ENCODE data around the gene PRR14L. TPM values are rescaled to one million over a fixed set of nuclear protein-coding genes. Genes with fewer than 3 reads are reported as not detected.

Gene PRR14L
- polyA plus RNA-seq, 3 donors = 13.2 to 41.4 (median 14.6) TPM

- H3K9me3 Mint-ChIP-seq = no peaks in the 10 kb centered on the region
- H3K27ac ChIP-seq (ENCODE audit: low read depth in 1 of 2, low read length in 2 of 2) = no peak overlapping the region
- intact Hi-C loops (cut with micrococcal nuclease) = loop anchor here (10.0 kb wide), 2 partner anchors 188 to 262 kb away; partner anchors contain the start of genes SFI1 (in 1 of the 2) and YWHAH (in 1 of the 2)
- peak overlapping the region in 1 of 7 donors; percentile 76 for H3K27ac Mint-ChIP-seq
- H3K36me3 ChIP-seq (replicated peaks in 1 of 2; ENCODE audit: control insufficient read depth in 1 of 2, insufficient read depth in 2 of 2, low read length in 2 of 2) = peaks cover 34 to 46% of the 10 kb centered on the region in 2 donors
- no peak overlapping the region for H3K4me3 ChIP-seq (replicated peaks in 1 of 3; ENCODE audit: low read depth in 2 of 3, low read length in 3 of 3)
- no peak for TF ChIP-seq CTCF (IDR thresholded peaks at IDR 0.05)
- no peak overlapping the region for H3K9ac ChIP-seq (ENCODE audit: insufficient read depth, low read length, poor library complexity, severe bottlenecking)
- H3K9me3 ChIP-seq (replicated peaks in 1 of 2; ENCODE audit: control insufficient read depth in 1 of 2, insufficient read depth in 1 of 2, low read length in 2 of 2) = no peaks in the 10 kb centered on the region
- H3K4me1 ChIP-seq (ENCODE audit: control insufficient read depth in 1 of 2, insufficient read depth in 2 of 2, low read length in 2 of 2) = peaks cover 22 to 33% of the 10 kb centered on the region in 2 donors
- no peak overlapping the region for H2AFZ ChIP-seq (ENCODE audit: insufficient read depth, low read depth, low read length, poor library complexity, severe bottlenecking)
- H3K27me3 Mint-ChIP-seq (ENCODE audit: low read depth in 3 of 3) = peaks cover 0 to 1% (median 0%) of the 10 kb centered on the region in 3 donors
- H3K27me3 ChIP-seq (ENCODE audit: control insufficient read depth in 2 of 2, insufficient read depth in 2 of 2, low read length in 2 of 2) = no peaks in the 10 kb centered on the region
- no peak for DNase-seq
- peaks cover 25% of the 10 kb centered on the region for H3K4me1 Mint-ChIP-seq
- no peak overlapping the region for H3K4me2 ChIP-seq (replicated peaks; ENCODE audit: extremely low read depth, low read length, poor library complexity, severe bottlenecking)
- H4K20me1 ChIP-seq (ENCODE audit: insufficient read depth, low read length) = peaks cover 7% of the 10 kb centered on the region
- H3K36me3 Mint-ChIP-seq = peaks cover 32 to 43% of the 10 kb centered on the region in 2 donors
- no peak overlapping the region for H3K4me3 Mint-ChIP-seq
- H3K79me2 ChIP-seq (ENCODE audit: insufficient read depth, low read length) = peaks cover 37% of the 10 kb centered on the region
- WGBS (ENCODE audit: insufficient coverage) = no CpG with 5 or more reads among the region's 1 CpG
These were observed 7.3 kb upstream of the PRR14L start for GRCh38 chr22:31757265-31757664.

DNA sequence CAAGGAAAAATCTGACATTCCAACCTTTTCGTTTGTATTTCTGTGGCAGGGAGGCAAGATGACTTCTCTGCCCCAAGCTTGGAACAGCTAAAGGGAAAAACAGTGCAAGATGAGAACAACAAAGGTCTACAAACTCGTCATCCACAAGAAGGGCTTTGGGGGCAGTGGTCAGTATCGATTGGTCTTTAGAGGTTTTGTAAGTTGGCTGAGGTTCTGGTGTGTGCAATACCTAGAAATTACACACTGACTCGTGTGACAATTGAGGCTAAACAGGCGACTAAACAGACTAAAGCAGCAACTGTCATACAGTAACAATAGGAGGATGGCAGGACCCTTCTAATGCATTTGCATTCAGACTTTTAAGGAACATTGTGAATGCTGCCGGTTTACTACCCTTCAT is 4.9 kb upstream of the PRR14L start:
- intact Hi-C loops (cut with micrococcal nuclease) = loop anchor here (5.0 to 10.0 kb wide), 6 partner anchors 78 to 268 kb away; partner anchors contain the start of genes YWHAH (in 2 of the 2), EIF4ENIF1 (in 1 of the 2), PISD (in 1 of the 2) and SFI1 (in 1 of the 2)
- DNase-seq = no peak

More for the DNA sequence above, 4.9 kb upstream of the PRR14L start:
- peaks cover 0 to 1% (median 0%) of the 10 kb centered on the region in 3 donors for H3K27me3 Mint-ChIP-seq (ENCODE audit: low read depth in 3 of 3)
- Histone ChIP-seq H2AFZ (ENCODE audit: insufficient read depth, low read depth, low read length, poor library complexity, severe bottlenecking) (no peak overlapping the region), H3K27me3 (ENCODE audit: control insufficient read depth in 2 of 2, insufficient read depth in 2 of 2, low read length in 2 of 2) (no peaks in the 10 kb centered on the region), H3K9ac (ENCODE audit: insufficient read depth, low read length, poor library complexity, severe bottlenecking) (peak overlapping the region; percentile 89), H3K4me1 (ENCODE audit: control insufficient read depth in 1 of 2, insufficient read depth in 2 of 2, low read length in 2 of 2) (peaks cover 33 to 48% of the 10 kb centered on the region in 2 donors), H3K36me3 (replicated peaks in 1 of 2; ENCODE audit: control insufficient read depth in 1 of 2, insufficient read depth in 2 of 2, low read length in 2 of 2) (peaks cover 17 to 24% of the 10 kb centered on the region in 2 donors), H3K79me2 (ENCODE audit: insufficient read depth, low read length) (peaks cover 38% of the 10 kb centered on the region), H3K4me3 (replicated peaks in 1 of 3; ENCODE audit: low read depth in 2 of 3, low read length in 3 of 3) (peak overlapping the region in 1 of 3 experiments; percentile 88), H3K9me3 (replicated peaks in 1 of 2; ENCODE audit: control insufficient read depth in 1 of 2, insufficient read depth in 1 of 2, low read length in 2 of 2) (no peaks in the 10 kb centered on the region), H3K27ac (ENCODE audit: low read depth in 1 of 2, low read length in 2 of 2) (peak overlapping the region in 1 of 2 donors; percentile 98), H3K4me2 (replicated peaks; ENCODE audit: extremely low read depth, low read length, poor library complexity, severe bottlenecking) (peak overlapping the region; percentile 81), H4K20me1 (ENCODE audit: insufficient read depth, low read length) (peaks cover 7% of the 10 kb centered on the region)
- H3K4me3 Mint-ChIP-seq = peak overlapping the region; percentile 87 to 94
- peaks cover 15 to 20% of the 10 kb centered on the region in 2 donors for H3K36me3 Mint-ChIP-seq
- peaks cover 33% of the 10 kb centered on the region for H3K4me1 Mint-ChIP-seq
- WGBS (ENCODE audit: insufficient coverage) = 67% methylated on average over 2 of the region's 6 CpGs
- H3K9me3 Mint-ChIP-seq = no peaks in the 10 kb centered on the region
- TF ChIP-seq CTCF (IDR thresholded peaks at IDR 0.05) = no peak
- H3K27ac Mint-ChIP-seq = peak overlapping the region; percentile 99 to 100 (median 100)

All from CD14-positive monocyte (primary cell).